AG04449 (cell line): ENCODE results near the gene NFE2L3.

Experiments used
- CTCF ChIA-PET: fragments of 350-600 bp; formaldehyde crosslinking; extraction: SDS; loops from one replicate; lab custom pipeline; 2021; ENCODE audit warnings: antibody characterized with exemption; lab: Yijun Ruan, JAX
- POLR2A ChIA-PET: fragments of 400-600, 350-600 bp; formaldehyde crosslinking; extraction: SDS; loops from one replicate; lab custom pipeline; 2020; ENCODE audit warnings: antibody characterized with exemption, inconsistent platforms; lab: Yijun Ruan, JAX
- DNase-seq: peaks from one replicate; pipeline ENCODE4 v3.0.0-alpha.2; 2010; ENCODE audit warnings: low read depth, low spot score
- H3K4me3 ChIP-seq: 2 replicates; pipeline ENCODE4 v1.5.1; 2011; ENCODE audit warnings: low read depth, mild to moderate bottlenecking, control low read depth, low read length
- CTCF ChIP-seq: IDR thresholded peaks from one replicate; pipeline ENCODE4 v1.5.1; 2011; ENCODE audit warnings: mild to moderate bottlenecking, moderate library complexity, low read length, control low read depth, inconsistent platforms; ENCODE audit not compliant: insufficient read depth; ENCODE audit errors: missing control alignments

NFE2L3 gene

GRCh38 chr7:26131056-26131589 is 20.9 kb upstream of the NFE2L3 start:
- POLR2A ChIA-PET, result no interaction called here
- no peak overlapping the region for H3K4me3 ChIP-seq
- CTCF ChIA-PET, result interaction anchor here (1.7 kb wide), 1 partner anchor 41 kb away, joined by 5 read pairs; no protein-coding TSS in a partner anchor
- TF ChIP-seq CTCF, result no peak
- DNase-seq, result no peak

- ChIA-PET POLR2A (no interaction called here), CTCF (no interaction called here)
- TF ChIP-seq CTCF, result no peak
- no peak for DNase-seq
- H3K4me3 ChIP-seq, result no peak overlapping the region
Observed at GRCh38 chr7:26135076-26135475, 16.9 kb upstream of the NFE2L3 start.

- CTCF ChIA-PET, result interaction anchor here (1.5 kb wide), 1 partner anchor 16 kb away, joined by 4 read pairs; the partner anchor contains the start of gene NFE2L3
- no peak overlapping the region for H3K4me3 ChIP-seq
- TF ChIP-seq CTCF, result no peak
- DNase-seq, result no peak
- POLR2A ChIA-PET, result no interaction called here
Observed at GRCh38 chr7:26135551-26135950, 16.4 kb upstream of the NFE2L3 start.

- DNase-seq, result no peak
- H3K4me3 ChIP-seq, result no peak overlapping the region
- TF ChIP-seq CTCF, result no peak
- CTCF ChIA-PET, result interaction anchor here (1.5 kb wide), 1 partner anchor 14 kb away, joined by 4 read pairs; the partner anchor contains the start of gene NFE2L3
- POLR2A ChIA-PET, result no interaction called here
Observed at GRCh38 chr7:26136831-26137230, 15.2 kb upstream of the NFE2L3 start.

- TF ChIP-seq CTCF, result no peak
- H3K4me3 ChIP-seq, result no peak overlapping the region
- ChIA-PET CTCF (no interaction called here), POLR2A (no interaction called here)
- DNase-seq, result no peak
Observed at GRCh38 chr7:26140380-26140779, 11.6 kb upstream of the NFE2L3 start.

GRCh38 chr7:26141077-26141476 is 10.9 kb upstream of the NFE2L3 start:
- no peak overlapping the region for H3K4me3 ChIP-seq
- no peak for DNase-seq
- ChIA-PET CTCF (no interaction called here), POLR2A (no interaction called here)
- TF ChIP-seq CTCF, result no peak
